Tibial nerve (tissue), 4 donors: ENCODE measurements around the gene HNRNPF. TPM values are rescaled to one million over a fixed set of nuclear protein-coding genes. Genes with fewer than 3 reads are reported as not detected.

Source experiments
- DNase-seq, 2 donors: peaks; one replicate each; pipeline ENCODE4 v3.0.0-alpha.2; 2019; ENCODE audit warnings: low spot score in 2 of 2
- H3K27ac ChIP-seq, 4 donors: fragments of 200-600 bp; sonication (generic) in 3 of 4; one replicate each; pipeline ENCODE4 v1.5.1; 2017 to 2019; ENCODE audit warnings: mild to moderate bottlenecking in 1 of 4
- H3K27me3 ChIP-seq, 2 donors: fragments of 200-600 bp; sonication (generic) in 1 of 2; one replicate each; pipeline versions ENCODE4 v1.5.1 to v1.6.0; 2017 to 2019
- H3K36me3 ChIP-seq, 3 donors: fragments of 200-600 bp; sonication (generic); one replicate each; pipeline ENCODE4 v1.5.1; 2018 to 2019
- H3K4me1 ChIP-seq, 4 donors: fragments of 200-600 bp; sonication (generic) in 3 of 4; one replicate each; pipeline ENCODE4 v1.5.1; 2017 to 2019
- H3K4me3 ChIP-seq, 4 donors: fragments of 200-600 bp; sonication (generic) in 3 of 4; one replicate each; pipeline ENCODE4 v1.5.1; 2017 to 2019; ENCODE audit warnings: mild to moderate bottlenecking in 1 of 4, moderate library complexity in 1 of 4
- H3K9me3 ChIP-seq, 4 donors: fragments of 200-600 bp; sonication (generic) in 3 of 4; one replicate each; pipeline ENCODE4 v1.5.1; 2017 to 2019
- CTCF ChIP-seq, 5 experiments: fragments of 200-600 bp in 3 of 5; fragments of 450-650 bp in 2 of 5; sonication (generic) in 3 of 5; IDR thresholded peaks; one replicate each; pipeline ENCODE4 v1.5.1; 2016 to 2019; ENCODE audit warnings: antibody characterized with exemption in 5 of 5, mild to moderate bottlenecking in 3 of 5, moderate library complexity in 2 of 5
- EP300 ChIP-seq, 2 donors: sonication (generic); formaldehyde crosslinking; IDR thresholded peaks; one replicate each; pipeline ENCODE4 v1.6.1; 2017; ENCODE audit warnings: antibody characterized with exemption in 2 of 2, mild to moderate bottlenecking in 1 of 2
- POLR2A ChIP-seq, 2 donors: fragments of 450-650 bp; IDR thresholded peaks; one replicate each; pipeline ENCODE4 v1.6.1; 2017; ENCODE audit warnings: antibody characterized with exemption in 2 of 2, mild to moderate bottlenecking in 2 of 2, moderate library complexity in 2 of 2
- WGBS, 2 donors: methylation state at CpG; one replicate each; pipeline ENCODE4 v1.1.5; 2018; 5-methylcytosine and 5-hydroxymethylcytosine counted together
- total RNA-seq, 4 donors: library from RNA; depleted of rRNA; stranded (reverse); fragments of >200 nt; gene quantifications; one replicate each; pipeline ENCODE4 v1.1.0, GENCODE V29; 2016

Gene HNRNPF
- total RNA-seq, 4 donors from 2014 or later, result 112 to 136 (median 134) TPM

GRCh38 chr10:43342279-43343125, 66.5 kb downstream of the HNRNPF start:
- Histone ChIP-seq H3K36me3 (no peaks in the 10 kb centered on the region), H3K27me3 (peaks cover 0 to 18% of the 10 kb centered on the region in 2 donors), H3K27ac (no peak overlapping the region), H3K4me3 (no peak overlapping the region), H3K9me3 (no peaks in the 10 kb centered on the region), H3K4me1 (peaks cover 0 to 6% (median 0%) of the 10 kb centered on the region in 4 donors)
- 88 to 91% methylated on average over 39 to 41 of the region's 49 CpGs for WGBS, 2 donors
- TF ChIP-seq CTCF (IDR thresholded peaks at IDR 0.05) (no peak), POLR2A (IDR thresholded peaks at IDR 0.05) (no peak), EP300 (IDR thresholded peaks at IDR 0.05) (no peak)
- DNase-seq, result no peak

GRCh38 chr10:43341450-43341849, 67.5 kb downstream of the HNRNPF start:
- DNase-seq, result no peak
- Histone ChIP-seq H3K36me3 (no peaks in the 10 kb centered on the region), H3K4me3 (no peak overlapping the region), H3K27ac (no peak overlapping the region), H3K27me3 (peaks cover 0 to 18% of the 10 kb centered on the region in 2 donors), H3K4me1 (peaks cover 0 to 6% (median 0%) of the 10 kb centered on the region in 4 donors), H3K9me3 (no peaks in the 10 kb centered on the region)
- no peak for TF ChIP-seq CTCF (IDR thresholded peaks at IDR 0.05)
- TF ChIP-seq POLR2A (IDR thresholded peaks at IDR 0.05), result no peak
- TF ChIP-seq EP300 (IDR thresholded peaks at IDR 0.05), result no peak
- WGBS, 2 donors, result 75 to 90% methylated on average over 7 of the region's 7 CpGs

- 81 to 84% methylated on average over 9 of the region's 9 CpGs for WGBS, 2 donors
- Histone ChIP-seq H3K27me3 (peaks cover 0 to 18% of the 10 kb centered on the region in 2 donors), H3K9me3 (no peaks in the 10 kb centered on the region)
These were observed 68.4 kb downstream of the HNRNPF start for GRCh38 chr10:43340619-43341018.

GRCh38 chr10:43340101-43340500, 68.9 kb downstream of the HNRNPF start:
- DNase-seq, result no peak
- no peaks in the 10 kb centered on the region for H3K36me3 ChIP-seq
- peaks cover 0 to 18% of the 10 kb centered on the region in 2 donors for H3K27me3 ChIP-seq
- 84 to 90% methylated on average over 6 of the region's 6 CpGs for WGBS, 2 donors
- TF ChIP-seq EP300 (IDR thresholded peaks at IDR 0.05), result no peak
- TF ChIP-seq POLR2A (IDR thresholded peaks at IDR 0.05), result no peak
- no peak for TF ChIP-seq CTCF (IDR thresholded peaks at IDR 0.05)
- H3K9me3 ChIP-seq, result no peaks in the 10 kb centered on the region
- H3K4me1 ChIP-seq, result peaks cover 0 to 6% (median 0%) of the 10 kb centered on the region in 4 donors
- H3K27ac ChIP-seq, result no peak overlapping the region
- no peak overlapping the region for H3K4me3 ChIP-seq

More at GRCh38 chr10:43340619-43341018, 68.4 kb downstream of the HNRNPF start:
- Histone ChIP-seq H3K4me1 (peaks cover 0 to 6% (median 0%) of the 10 kb centered on the region in 4 donors), H3K4me3 (no peak overlapping the region), H3K27ac (no peak overlapping the region), H3K36me3 (no peaks in the 10 kb centered on the region)
- no peak for DNase-seq
- TF ChIP-seq CTCF (IDR thresholded peaks at IDR 0.05) (no peak), EP300 (IDR thresholded peaks at IDR 0.05) (no peak)

GRCh38 chr10:43339136-43339535, 69.8 kb downstream of the HNRNPF start:
- no peak for TF ChIP-seq CTCF (IDR thresholded peaks at IDR 0.05)
- TF ChIP-seq EP300 (IDR thresholded peaks at IDR 0.05), result no peak
- no peak for TF ChIP-seq POLR2A (IDR thresholded peaks at IDR 0.05)
- WGBS, 2 donors, result 52 to 66% methylated on average over 8 to 11 of the region's 11 CpGs
- Histone ChIP-seq H3K36me3 (no peaks in the 10 kb centered on the region), H3K4me3 (no peak overlapping the region), H3K27me3 (peaks cover 0 to 18% of the 10 kb centered on the region in 2 donors), H3K4me1 (peaks cover 0 to 6% (median 0%) of the 10 kb centered on the region in 4 donors), H3K27ac (no peak overlapping the region), H3K9me3 (no peaks in the 10 kb centered on the region)
- no peak for DNase-seq
